ENCODE measurements around the gene HADH. TPM values are rescaled to one million over a fixed set of nuclear protein-coding genes. Genes with fewer than 3 reads are reported as not detected.
"Not testable (repeated sequence)": the region's sequence is repeated elsewhere in the genome, so short reads cannot be mapped to it uniquely, and the experiment has no call there.

Gene HADH
- total RNA-seq: 10 to 100 TPM; 21.1 to 26.4 (median 22.5) TPM

DNA sequence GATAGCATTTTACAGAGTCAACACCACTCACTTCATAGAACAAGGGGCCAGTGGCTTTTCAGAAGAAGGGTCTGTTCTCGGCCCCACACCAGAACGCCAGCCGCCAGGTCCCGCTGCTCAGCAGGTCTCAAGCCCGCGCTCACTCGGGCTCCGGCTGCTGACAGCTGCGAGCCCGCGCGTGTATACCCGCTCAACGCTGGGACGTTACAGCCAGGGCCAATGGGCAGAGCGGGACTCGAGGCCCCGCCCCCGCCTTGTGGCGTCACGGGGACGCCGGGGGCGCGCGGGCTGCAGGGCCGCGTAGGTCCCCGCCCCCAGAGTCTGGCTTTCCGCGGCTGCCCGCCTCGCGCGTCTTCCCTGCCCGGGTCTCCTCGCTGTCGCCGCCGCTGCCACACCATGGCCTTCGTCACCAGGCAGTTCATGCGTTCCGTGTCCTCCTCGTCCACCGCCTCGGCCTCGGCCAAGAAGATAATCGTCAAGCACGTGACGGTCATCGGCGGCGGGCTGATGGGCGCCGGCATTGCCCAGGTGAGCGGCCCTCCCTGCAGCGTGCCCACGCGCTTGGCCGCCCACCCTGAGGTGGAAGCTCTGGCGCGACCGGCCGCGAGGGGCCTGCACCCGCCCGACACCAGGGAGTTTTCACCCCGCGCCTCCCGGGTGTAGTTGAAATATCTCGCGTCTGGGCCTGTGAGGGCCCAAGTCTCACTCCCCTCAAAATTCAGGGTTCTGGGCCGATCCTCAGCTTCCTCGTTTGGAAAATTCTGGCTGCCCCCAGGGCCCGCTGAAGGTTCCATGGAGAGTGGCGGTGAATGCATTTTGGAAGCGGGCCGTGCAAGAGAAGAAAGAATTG, at the start of gene HADH:
HADH (plus strand) TSS at position 353 of the 850 bp plus-strand sequence; CDS start at position 397, 44 bp downstream.
- no peaks in the 10 kb centered on the region for H3K9me3 Mint-ChIP-seq
- peaks cover 42% of the 10 kb centered on the region for H3K4me1 Mint-ChIP-seq (ENCODE audit: low read depth)
- no peaks in the 10 kb centered on the region for H3K27me3 Mint-ChIP-seq (ENCODE audit: low read depth)
- peak; percentile 98 to 99 for ATAC-seq
- H3K4me3 Mint-ChIP-seq: peak within 1 kb of the TSS; percentile 96
- H3K36me3 Mint-ChIP-seq (ENCODE audit: insufficient read depth): peaks cover 1% of the 10 kb centered on the region
- peak; percentile 91 for DNase-seq

- H3K36me3 Mint-ChIP-seq (ENCODE audit: insufficient read depth): peaks cover 23% of the 10 kb centered on the region
- no peaks in the 10 kb centered on the region for H3K27me3 Mint-ChIP-seq (ENCODE audit: low read depth)
- H3K9me3 Mint-ChIP-seq: no peaks in the 10 kb centered on the region
- no peak overlapping the region for H3K4me3 Mint-ChIP-seq
- H3K4me1 Mint-ChIP-seq (ENCODE audit: low read depth): no peaks in the 10 kb centered on the region
- ATAC-seq (no peak), DNase-seq (no peak)
Observed at GRCh38 chr4:107945809-107946208, 43.9 kb upstream of the HADH start.

GRCh38 chr4:107950746-107951540, 38.7 kb upstream of the HADH start:
- H3K4me3 Mint-ChIP-seq: no peak overlapping the region
- peaks cover 28% of the 10 kb centered on the region for H3K36me3 Mint-ChIP-seq (ENCODE audit: insufficient read depth)
- H3K9me3 Mint-ChIP-seq: peaks cover 9% of the 10 kb centered on the region
- ATAC-seq: no peak
- DNase-seq: no peak
- H3K4me1 Mint-ChIP-seq (ENCODE audit: low read depth): no peaks in the 10 kb centered on the region
- H3K27me3 Mint-ChIP-seq (ENCODE audit: low read depth): no peaks in the 10 kb centered on the region

- Mint-ChIP-seq H3K36me3 (ENCODE audit: insufficient read depth) (peaks cover 31% of the 10 kb centered on the region), H3K4me3 (no peak overlapping the region), H3K9me3 (peaks cover 16% of the 10 kb centered on the region), H3K27me3 (ENCODE audit: low read depth) (no peaks in the 10 kb centered on the region), H3K4me1 (ENCODE audit: low read depth) (no peaks in the 10 kb centered on the region)
- no peak for ATAC-seq
- no peak for DNase-seq
Observed at GRCh38 chr4:107951551-107951950, 38.1 kb upstream of the HADH start.

GRCh38 chr4:107956011-107956410, 33.7 kb upstream of the HADH start:
- peaks cover 6% of the 10 kb centered on the region for H3K27me3 Mint-ChIP-seq (ENCODE audit: low read depth)
- H3K4me1 Mint-ChIP-seq (ENCODE audit: low read depth): no peaks in the 10 kb centered on the region
- no peak overlapping the region for H3K4me3 Mint-ChIP-seq
- DNase-seq (no peak), ATAC-seq (no peak)
- H3K36me3 Mint-ChIP-seq (ENCODE audit: insufficient read depth): peaks cover 12% of the 10 kb centered on the region
- H3K9me3 Mint-ChIP-seq: peaks cover 21% of the 10 kb centered on the region

GRCh38 chr4:107966903-107967302, 22.8 kb upstream of the HADH start:
- Mint-ChIP-seq H3K27me3 (ENCODE audit: low read depth) (peaks cover 2% of the 10 kb centered on the region), H3K4me3 (no peak overlapping the region), H3K36me3 (ENCODE audit: insufficient read depth) (no peaks in the 10 kb centered on the region), H3K9me3 (no peaks in the 10 kb centered on the region), H3K4me1 (ENCODE audit: low read depth) (no peaks in the 10 kb centered on the region)
- no peak for ATAC-seq
- no peak for DNase-seq

DNA sequence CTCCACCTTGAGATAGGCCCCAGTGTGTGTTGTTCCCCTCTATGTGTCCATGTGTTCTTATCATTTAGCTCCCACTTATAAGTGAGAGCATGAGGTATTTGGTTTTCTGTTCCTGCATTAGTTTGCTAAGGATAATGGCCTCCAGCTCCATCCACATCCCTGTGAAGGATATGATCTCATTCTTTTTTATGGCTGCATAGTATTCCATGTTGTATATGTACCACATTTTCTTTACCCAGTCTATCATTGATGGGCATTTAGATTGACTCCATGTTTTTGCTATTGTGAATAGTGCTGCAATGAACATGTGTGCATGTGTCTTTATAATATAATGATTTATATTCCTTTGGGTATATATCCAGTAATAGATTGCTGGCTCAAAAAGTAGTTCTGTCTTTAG, 22.2 kb upstream of the HADH start:
- not testable (repeated sequence) for H3K4me3 Mint-ChIP-seq; DNase-seq; H3K36me3 Mint-ChIP-seq (ENCODE audit: insufficient read depth); H3K4me1 Mint-ChIP-seq (ENCODE audit: low read depth); H3K27me3 Mint-ChIP-seq (ENCODE audit: low read depth); H3K9me3 Mint-ChIP-seq; ATAC-seq

GRCh38 chr4:107967921-107968320, 21.8 kb upstream of the HADH start:
- H3K4me3 Mint-ChIP-seq; DNase-seq; H3K27me3 Mint-ChIP-seq (ENCODE audit: low read depth); ATAC-seq; H3K9me3 Mint-ChIP-seq; H3K4me1 Mint-ChIP-seq (ENCODE audit: low read depth); H3K36me3 Mint-ChIP-seq (ENCODE audit: insufficient read depth): not testable (repeated sequence)

- Mint-ChIP-seq H3K9me3 (no peaks in the 10 kb centered on the region), H3K4me1 (ENCODE audit: low read depth) (no peaks in the 10 kb centered on the region), H3K4me3 (no peak overlapping the region), H3K27me3 (ENCODE audit: low read depth) (peaks cover 5% of the 10 kb centered on the region), H3K36me3 (ENCODE audit: insufficient read depth) (no peaks in the 10 kb centered on the region)
- DNase-seq (no peak), ATAC-seq (no peak)
Observed at GRCh38 chr4:107970063-107970798, 19.5 kb upstream of the HADH start.

DNA sequence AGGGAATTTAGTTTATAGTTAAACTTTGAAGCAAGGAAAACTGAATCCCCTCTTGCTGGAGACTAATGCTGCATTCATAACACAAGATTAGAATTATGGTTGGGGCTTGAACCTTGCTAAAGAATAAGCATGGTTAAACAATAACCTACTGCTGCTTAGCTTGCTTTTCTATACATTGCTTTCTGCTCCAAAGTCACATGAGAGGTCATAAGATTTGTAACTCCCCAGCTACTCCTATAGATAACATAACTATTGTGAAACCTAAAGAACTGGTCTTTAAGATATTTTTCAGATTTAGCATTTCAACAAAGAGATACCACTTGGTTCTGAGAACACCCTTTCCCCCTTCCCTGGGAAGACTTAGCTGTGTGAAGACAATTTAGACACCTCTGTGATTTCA, 17.1 kb upstream of the HADH start:
- Mint-ChIP-seq H3K9me3 (no peaks in the 10 kb centered on the region), H3K4me3 (no peak overlapping the region), H3K4me1 (ENCODE audit: low read depth) (no peaks in the 10 kb centered on the region), H3K36me3 (ENCODE audit: insufficient read depth) (peaks cover 1% of the 10 kb centered on the region), H3K27me3 (ENCODE audit: low read depth) (peaks cover 5% of the 10 kb centered on the region)
- ATAC-seq: no peak
- no peak for DNase-seq

GRCh38 chr4:107974523-107974922, 15.2 kb upstream of the HADH start:
- DNase-seq: no peak
- Mint-ChIP-seq H3K9me3 (no peaks in the 10 kb centered on the region), H3K4me3 (no peak overlapping the region), H3K27me3 (ENCODE audit: low read depth) (peaks cover 5% of the 10 kb centered on the region), H3K36me3 (ENCODE audit: insufficient read depth) (peaks cover 1% of the 10 kb centered on the region), H3K4me1 (ENCODE audit: low read depth) (no peaks in the 10 kb centered on the region)
- ATAC-seq: peak in 1 of 2 donors; percentile 21

GRCh38 chr4:107977482-107977881, 12.2 kb upstream of the HADH start:
- peaks cover 3% of the 10 kb centered on the region for H3K27me3 Mint-ChIP-seq (ENCODE audit: low read depth)
- H3K4me3 Mint-ChIP-seq: no peak overlapping the region
- peaks cover 2% of the 10 kb centered on the region for H3K4me1 Mint-ChIP-seq (ENCODE audit: low read depth)
- DNase-seq (no peak), ATAC-seq (no peak)
- H3K9me3 Mint-ChIP-seq: no peaks in the 10 kb centered on the region
- H3K36me3 Mint-ChIP-seq (ENCODE audit: insufficient read depth): peaks cover 1% of the 10 kb centered on the region

DNA sequence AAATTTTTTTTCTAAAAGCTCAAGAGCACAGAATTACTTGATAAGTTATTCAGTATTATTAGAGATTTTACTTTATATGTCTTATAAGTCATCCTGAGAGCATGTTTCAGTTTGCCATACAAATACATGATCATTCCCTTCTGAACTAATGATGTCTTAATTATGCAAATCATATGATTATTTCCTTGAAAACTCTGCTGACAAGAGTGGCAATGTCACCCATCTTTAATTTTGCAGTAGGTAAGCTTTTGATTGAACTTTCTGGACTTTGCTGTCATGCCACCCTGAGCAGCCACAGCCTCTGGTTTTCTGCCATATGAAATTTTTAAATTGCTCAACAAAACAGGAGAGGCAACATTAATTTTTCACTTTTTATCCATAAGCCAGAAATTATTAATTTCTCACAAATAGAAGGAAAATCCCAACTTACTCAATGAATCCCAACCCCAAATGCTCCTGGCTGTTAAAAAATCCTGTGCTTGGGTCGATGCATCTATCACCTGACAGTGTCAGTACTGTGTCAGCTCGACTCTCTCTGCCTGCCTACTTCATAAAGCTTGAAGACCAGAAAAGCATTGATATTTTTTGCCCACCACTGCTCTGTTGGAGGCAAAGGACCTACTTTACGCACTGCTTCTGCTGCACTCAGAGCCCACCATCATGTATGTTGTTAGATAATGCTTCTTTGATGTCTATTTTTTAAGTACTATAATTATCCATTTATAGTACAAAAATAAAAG, 11.6 kb upstream of the HADH start:
- no peak for ATAC-seq
- peaks cover 3% of the 10 kb centered on the region for H3K27me3 Mint-ChIP-seq (ENCODE audit: low read depth)
- peaks cover 2% of the 10 kb centered on the region for H3K4me1 Mint-ChIP-seq (ENCODE audit: low read depth)
- no peak overlapping the region for H3K4me3 Mint-ChIP-seq
- H3K9me3 Mint-ChIP-seq: no peaks in the 10 kb centered on the region
- no peak for DNase-seq
- peaks cover 1% of the 10 kb centered on the region for H3K36me3 Mint-ChIP-seq (ENCODE audit: insufficient read depth)

All from activated T-cell treated with anti-CD3 and anti-CD28 coated beads, Interleukin-2, amount 50 U/mL, for 4 hours (primary cell).